DOHH2 (cell line): ENCODE results near the gene ADGRA1.

Experiments used
- H3F3A ChIP-seq: fragments of 200-600 bp; sonication (generic), shearing (Covaris generic); 2 replicates; pipeline ENCODE4 v1.6.0; 2016; ENCODE audit warnings: antibody characterized with exemption, mild to moderate bottlenecking; ENCODE audit not compliant: control insufficient read depth, insufficient read depth
- H3K27ac ChIP-seq: fragments of 200-600 bp; sonication (generic); 2 replicates; pipeline ENCODE4 v1.5.1; 2014; ENCODE audit warnings: low read depth, mild to moderate bottlenecking, low read length, moderate library complexity
- H3K27me3 ChIP-seq: fragments of 200-600 bp; sonication (generic); 2 replicates; pipeline ENCODE4 v1.6.1; 2014; ENCODE audit warnings: mild to moderate bottlenecking, low read length, mixed read lengths; ENCODE audit not compliant: control insufficient read depth
- H3K36me3 ChIP-seq: fragments of 200-600 bp; sonication (generic); 2 replicates; pipeline ENCODE4 v1.6.1; 2014; ENCODE audit warnings: mild to moderate bottlenecking, low read length, moderate library complexity, mixed read lengths; ENCODE audit not compliant: control insufficient read depth
- H3K4me1 ChIP-seq: fragments of 200-600 bp; sonication (generic); 2 replicates; pipeline ENCODE4 v1.6.1; 2014; ENCODE audit warnings: mild to moderate bottlenecking, low read length, mixed read lengths; ENCODE audit not compliant: control insufficient read depth
- H3K4me2 ChIP-seq: fragments of 200-600 bp; sonication (generic); 2 replicates; pipeline ENCODE4 v1.6.0; 2014; ENCODE audit warnings: mild to moderate bottlenecking, low read length, moderate library complexity
- H3K4me3 ChIP-seq: fragments of 200-600 bp; sonication (generic); 2 replicates; pipeline ENCODE4 v1.5.1; 2014; ENCODE audit warnings: mild to moderate bottlenecking, low read length, mixed read lengths
- H3K79me2 ChIP-seq: fragments of 200-600 bp; sonication (generic); 2 replicates; pipeline ENCODE4 v1.6.1; 2014; ENCODE audit warnings: mild to moderate bottlenecking, low read length, mixed read lengths; ENCODE audit not compliant: control insufficient read depth
- H3K9me2 ChIP-seq: fragments of 200-600 bp; sonication (generic); replicated peaks from 2 replicates; pipeline ENCODE4 v1.6.1; 2014; ENCODE audit warnings: mild to moderate bottlenecking, low read length, mixed read lengths; ENCODE audit not compliant: control insufficient read depth
- H3K9me3 ChIP-seq: fragments of 200-600 bp; sonication (generic); 2 replicates; pipeline ENCODE4 v1.6.1; 2014; ENCODE audit warnings: antibody characterized with exemption, low read length, mixed read lengths; ENCODE audit not compliant: control insufficient read depth, insufficient read depth
- H4K20me1 ChIP-seq: fragments of 200-600 bp; sonication (generic); 2 replicates; pipeline ENCODE4 v1.6.0; 2014; ENCODE audit warnings: low read depth, mild to moderate bottlenecking, antibody characterized with exemption, low read length, moderate library complexity; ENCODE audit not compliant: control insufficient read depth, insufficient read depth
- CTCF ChIP-seq: fragments of 200-600 bp; sonication (generic); IDR thresholded peaks from one replicate; pipeline ENCODE4 v1.5.1; 2014; ENCODE audit warnings: antibody characterized with exemption, mild to moderate bottlenecking, low read depth, low read length; ENCODE audit not compliant: poor library complexity, severe bottlenecking
- EZH2phosphoT487 ChIP-seq: fragments of 200-600 bp; sonication (generic); IDR thresholded peaks from 2 replicates; pipeline ENCODE4 v1.6.1; 2017; ENCODE audit warnings: borderline replicate concordance, mild to moderate bottlenecking, antibody characterized with exemption, low read length, moderate library complexity, mixed read lengths

Gene ADGRA1

GRCh38 chr10:133102415-133103095 lies 14.8 kb downstream of the ADGRA1 start:
- H3K79me2 ChIP-seq = no peaks in the 10 kb centered on the region
- TF ChIP-seq CTCF = no peak
- no peak for TF ChIP-seq EZH2phosphoT487

DNA sequence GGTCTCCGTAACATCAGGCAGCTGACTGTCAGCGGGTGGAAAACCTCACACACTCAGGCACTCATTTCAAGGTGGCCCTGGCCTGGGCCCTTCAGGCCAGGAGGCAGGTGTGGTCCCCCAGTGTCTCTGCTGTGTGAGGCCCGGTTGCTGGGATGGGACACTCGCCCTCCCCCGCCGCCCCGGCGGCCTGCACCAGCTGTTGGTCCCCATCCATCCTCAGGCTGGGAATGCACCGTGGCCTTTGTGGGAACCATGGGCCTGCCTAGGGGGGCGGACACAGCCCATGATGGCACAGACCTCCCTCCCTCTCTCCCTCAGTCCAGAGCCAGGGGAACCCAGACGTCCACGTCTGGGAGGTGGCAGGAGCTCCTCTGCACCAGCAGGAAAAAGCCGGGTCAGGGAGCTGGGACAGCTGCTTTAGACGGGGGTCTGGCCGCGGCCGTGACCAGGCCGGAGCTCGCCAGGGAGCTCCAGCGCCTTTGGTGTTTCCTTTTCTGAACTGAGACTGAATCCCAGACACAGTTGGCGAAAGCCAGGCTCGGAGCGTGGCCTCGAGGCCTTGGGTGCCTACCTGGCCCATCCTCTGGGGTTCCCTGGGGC lies 15.7 kb downstream of the ADGRA1 start:
- Histone ChIP-seq H3K4me2 (no peak overlapping the region), H3K36me3 (no peaks in the 10 kb centered on the region), H3K79me2 (no peaks in the 10 kb centered on the region), H3K4me1 (no peaks in the 10 kb centered on the region), H4K20me1 (no peaks in the 10 kb centered on the region), H3F3A (no peaks in the 10 kb centered on the region), H3K27ac (no peak overlapping the region), H3K27me3 (no peaks in the 10 kb centered on the region), H3K9me2 (no peaks in the 10 kb centered on the region), H3K4me3 (no peak overlapping the region), H3K9me3 (peaks cover 23% of the 10 kb centered on the region)
- TF ChIP-seq CTCF (no peak), EZH2phosphoT487 (no peak)

More at GRCh38 chr10:133102415-133103095, 14.8 kb downstream of the ADGRA1 start:
- Histone ChIP-seq H3F3A (no peaks in the 10 kb centered on the region), H3K4me2 (no peak overlapping the region), H4K20me1 (no peaks in the 10 kb centered on the region), H3K9me3 (peaks cover 19% of the 10 kb centered on the region), H3K27ac (no peak overlapping the region), H3K4me1 (no peaks in the 10 kb centered on the region), H3K36me3 (no peaks in the 10 kb centered on the region), H3K9me2 (no peaks in the 10 kb centered on the region), H3K4me3 (no peak overlapping the region), H3K27me3 (no peaks in the 10 kb centered on the region)

DNA sequence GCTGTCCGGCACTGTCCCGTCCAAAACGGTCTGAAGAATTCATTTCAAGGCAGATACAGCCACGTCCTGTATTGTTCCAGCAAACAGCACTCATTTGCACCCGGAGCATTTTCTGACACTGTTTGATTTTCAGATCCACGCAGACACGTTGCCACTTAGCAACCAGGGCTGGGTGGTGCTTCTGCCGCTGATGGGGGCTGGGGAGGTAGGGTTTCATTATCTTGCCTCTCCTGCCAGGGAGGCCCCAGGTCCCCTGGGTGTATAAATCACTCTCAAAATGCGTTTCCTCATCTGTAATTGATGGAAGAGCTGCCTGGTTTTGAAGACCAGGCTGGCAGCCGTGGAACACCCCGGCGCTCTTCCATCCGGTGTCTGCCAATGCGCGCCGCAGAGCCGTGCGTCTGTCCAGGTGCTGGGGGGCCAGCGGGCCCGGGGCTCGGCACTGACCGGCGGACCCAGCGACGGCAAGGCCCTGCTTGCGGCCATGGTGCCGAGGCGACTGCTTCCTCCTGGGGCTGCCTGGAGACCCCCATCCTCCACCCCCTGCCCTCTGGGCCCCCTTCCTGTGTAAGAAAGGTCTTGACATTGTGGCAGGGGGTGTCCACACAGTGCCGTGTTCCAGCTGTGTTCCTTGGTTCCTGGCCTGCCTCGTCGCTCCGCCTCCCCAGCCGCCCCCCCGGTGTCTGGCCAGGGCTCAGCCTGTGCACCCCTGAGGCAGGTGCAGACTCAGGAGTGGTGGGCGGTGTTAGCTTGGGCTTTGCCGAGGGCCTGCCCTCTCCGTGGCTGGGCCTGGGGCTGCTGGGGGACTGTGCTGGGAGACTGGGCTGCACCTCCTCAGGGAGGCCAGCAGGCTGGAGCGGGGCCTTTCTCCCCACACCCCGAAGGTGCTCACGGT lies 16.6 kb downstream of the ADGRA1 start:
- TF ChIP-seq EZH2phosphoT487 (no peak), CTCF (no peak)
- no peaks in the 10 kb centered on the region for H3F3A ChIP-seq
- no peak overlapping the region for H3K27ac ChIP-seq
- H3K9me2 ChIP-seq = no peaks in the 10 kb centered on the region
- H3K4me2 ChIP-seq = no peak overlapping the region
- no peak overlapping the region for H3K4me3 ChIP-seq
- H4K20me1 ChIP-seq = no peaks in the 10 kb centered on the region
- H3K4me1 ChIP-seq = no peaks in the 10 kb centered on the region
- no peaks in the 10 kb centered on the region for H3K79me2 ChIP-seq
- H3K27me3 ChIP-seq = no peaks in the 10 kb centered on the region
- H3K9me3 ChIP-seq = peaks cover 23% of the 10 kb centered on the region
- no peaks in the 10 kb centered on the region for H3K36me3 ChIP-seq
